HEK293 (cell line): ENCODE results near the gene WASF3.

Source experiments
- CTCF ChIA-PET: fragments of 350-600 bp; formaldehyde crosslinking; extraction: SDS; loops from one replicate; lab custom pipeline; 2021; ENCODE audit warnings: antibody characterized with exemption; lab: Yijun Ruan, JAX
- POLR2A ChIA-PET: fragments of 300-600 bp; formaldehyde crosslinking; extraction: SDS; loops from one replicate; lab custom pipeline; 2020; ENCODE audit warnings: antibody characterized with exemption, inconsistent platforms; lab: Yijun Ruan, JAX
- H3K27ac ChIP-seq: fragments of 200-500 bp; sonication (Bioruptor generic); 2 replicates; pipeline ENCODE4 v1.5.1; 2014; ENCODE audit warnings: low read depth, low read length, control low read depth, inconsistent platforms; ENCODE audit errors: extremely low read depth
- H3K36me3 ChIP-seq, 2 experiments: fragments of 200-500 bp in 1 of 2; sonication (Bioruptor generic) in 1 of 2; 1 replicate in 1 of 2; 2 replicates in 1 of 2; pipeline ENCODE4 v1.5.1; 2014 to 2017; ENCODE audit warnings: inconsistent platforms in 2 of 2, low read length in 2 of 2; ENCODE audit not compliant: control insufficient read depth in 2 of 2, insufficient read depth in 1 of 2
- H3K4me1 ChIP-seq: fragments of 200-500 bp; sonication (Bioruptor generic); 2 replicates; pipeline ENCODE4 v1.5.1; 2014; ENCODE audit warnings: mild to moderate bottlenecking, low read length, inconsistent platforms; ENCODE audit not compliant: control insufficient read depth, insufficient read depth
- H3K4me3 ChIP-seq: 2 replicates; pipeline ENCODE4 v1.5.1; 2011; ENCODE audit warnings: low read depth, mild to moderate bottlenecking, control low read depth, low read length, moderate library complexity
- H3K9me3 ChIP-seq: fragments of 200-500 bp; sonication (Bioruptor generic); 2 replicates; pipeline ENCODE4 v1.5.1; 2014; ENCODE audit warnings: low read depth, low read length, inconsistent platforms; ENCODE audit not compliant: control insufficient read depth, insufficient read depth
- BCL11A ChIP-seq: fragments of 450-650 bp; formaldehyde crosslinking; IDR thresholded peaks from 2 replicates; pipeline ENCODE4 v1.5.1; 2016; ENCODE audit warnings: low read depth, missing biosample characterization, missing genetic modification characterization
- GLIS1 ChIP-seq: fragments of 450-650 bp; formaldehyde crosslinking; IDR thresholded peaks from 2 replicates; pipeline ENCODE4 v1.5.1; 2016; ENCODE audit warnings: missing biosample characterization, missing genetic modification characterization
- KLF1 ChIP-seq: fragments of 450-650 bp; formaldehyde crosslinking; IDR thresholded peaks from 2 replicates; pipeline ENCODE4 v1.5.1; 2016; ENCODE audit warnings: missing biosample characterization, missing genetic modification characterization
- PRDM10 ChIP-seq: fragments of 450-650 bp; formaldehyde crosslinking; IDR thresholded peaks from 2 replicates; pipeline ENCODE4 v1.5.1; 2016; ENCODE audit warnings: missing biosample characterization, missing genetic modification characterization
- SETDB1 ChIP-seq: IDR thresholded peaks from one replicate; pipeline ENCODE4 v1.6.1; 2017; ENCODE audit warnings: mild to moderate bottlenecking, low read length, moderate library complexity, mixed read lengths; ENCODE audit not compliant: insufficient read length
- ZBTB1 ChIP-seq: fragments of 450-650 bp; formaldehyde crosslinking; IDR thresholded peaks from 2 replicates; pipeline ENCODE4 v1.5.1; 2016; ENCODE audit warnings: missing biosample characterization, missing genetic modification characterization
- ZFP69B ChIP-seq: fragments of 450-650 bp; formaldehyde crosslinking; IDR thresholded peaks from 2 replicates; pipeline ENCODE4 v1.5.1; 2016; ENCODE audit warnings: missing biosample characterization, missing genetic modification characterization
- ZNF10 ChIP-seq: fragments of 450-650 bp; formaldehyde crosslinking; IDR thresholded peaks from 2 replicates; pipeline ENCODE4 v1.5.1; 2017; ENCODE audit warnings: missing biosample characterization, missing genetic modification characterization
- ZNF112 ChIP-seq: fragments of 450-650 bp; formaldehyde crosslinking; IDR thresholded peaks from 2 replicates; pipeline ENCODE4 v1.5.0; 2017; ENCODE audit warnings: missing biosample characterization, missing genetic modification characterization
- ZNF138 ChIP-seq: fragments of 450-650 bp; formaldehyde crosslinking; IDR thresholded peaks from 2 replicates; pipeline ENCODE4 v1.5.1; 2016; ENCODE audit warnings: missing biosample characterization, missing genetic modification characterization, borderline replicate concordance
- ZNF175 ChIP-seq: fragments of 450-650 bp; formaldehyde crosslinking; IDR thresholded peaks from 2 replicates; pipeline ENCODE4 v1.5.1; 2016; ENCODE audit warnings: missing biosample characterization, missing genetic modification characterization
- ZNF223 ChIP-seq: fragments of 450-650 bp; formaldehyde crosslinking; IDR thresholded peaks from 2 replicates; pipeline ENCODE4 v1.5.1; 2016; ENCODE audit warnings: missing biosample characterization, missing genetic modification characterization
- ZNF239 ChIP-seq: fragments of 450-650 bp; formaldehyde crosslinking; IDR thresholded peaks from 2 replicates; pipeline ENCODE4 v1.5.1; 2016; ENCODE audit warnings: missing biosample characterization, missing genetic modification characterization
- ZNF311 ChIP-seq: fragments of 450-650 bp; formaldehyde crosslinking; IDR thresholded peaks from 2 replicates; pipeline ENCODE4 v1.5.1; 2017; ENCODE audit warnings: missing biosample characterization, missing genetic modification characterization, borderline replicate concordance
- ZNF362 ChIP-seq: fragments of 450-650 bp; formaldehyde crosslinking; IDR thresholded peaks from 2 replicates; pipeline ENCODE4 v1.5.1; 2016; ENCODE audit warnings: missing biosample characterization, missing genetic modification characterization
- ZNF501 ChIP-seq: fragments of 450-650 bp; formaldehyde crosslinking; IDR thresholded peaks from 2 replicates; pipeline ENCODE4 v1.5.1; 2016; ENCODE audit warnings: missing biosample characterization, missing genetic modification characterization
- ZNF530 ChIP-seq: fragments of 450-650 bp; formaldehyde crosslinking; IDR thresholded peaks from 2 replicates; pipeline ENCODE4 v1.5.1; 2016; ENCODE audit warnings: low read depth, missing biosample characterization, missing genetic modification characterization
- ZNF549 ChIP-seq: fragments of 450-650 bp; IDR thresholded peaks from 2 replicates; pipeline ENCODE4 v1.5.1; 2018; ENCODE audit warnings: missing biosample characterization, missing genetic modification characterization, mild to moderate bottlenecking, inconsistent platforms, moderate library complexity
- ZNF555 ChIP-seq: fragments of 450-650 bp; formaldehyde crosslinking; conservative IDR thresholded peaks from 2 replicates; pipeline ENCODE4 v1.5.1; 2017; ENCODE audit warnings: missing biosample characterization, mild to moderate bottlenecking, missing genetic modification characterization, inconsistent platforms
- ZNF558 ChIP-seq: fragments of 450-650 bp; formaldehyde crosslinking; IDR thresholded peaks from 2 replicates; pipeline ENCODE4 v1.5.1; 2016; ENCODE audit warnings: missing biosample characterization, missing genetic modification characterization
- ZNF560 ChIP-seq: fragments of 450-650 bp; formaldehyde crosslinking; IDR thresholded peaks from 2 replicates; pipeline ENCODE4 v1.5.1; 2017; ENCODE audit warnings: missing biosample characterization, missing genetic modification characterization, borderline replicate concordance
- ZNF571 ChIP-seq: fragments of 450-650 bp; formaldehyde crosslinking; IDR thresholded peaks from 2 replicates; pipeline ENCODE4 v1.5.0; 2017; ENCODE audit warnings: missing biosample characterization, missing genetic modification characterization
- ZNF623 ChIP-seq: fragments of 450-650 bp; formaldehyde crosslinking; IDR thresholded peaks from 2 replicates; pipeline ENCODE4 v1.5.1; 2016; ENCODE audit warnings: missing biosample characterization, missing genetic modification characterization
- ZNF660 ChIP-seq: fragments of 450-650 bp; IDR thresholded peaks from 2 replicates; pipeline ENCODE4 v1.5.1; 2018; ENCODE audit warnings: missing biosample characterization, mild to moderate bottlenecking, missing genetic modification characterization
- ZNF776 ChIP-seq: fragments of 450-650 bp; formaldehyde crosslinking; IDR thresholded peaks from 2 replicates; pipeline ENCODE4 v1.5.0; 2017; ENCODE audit warnings: missing biosample characterization, missing genetic modification characterization, borderline replicate concordance
- TF ChIP-seq, protein P1 (sequence below): fragments of 450-650 bp; formaldehyde crosslinking; IDR thresholded peaks from 2 replicates; pipeline ENCODE4 v1.5.1; 2016; ENCODE audit warnings: missing biosample characterization, missing genetic modification characterization
- TF ChIP-seq, protein P2 (sequence below): fragments of 450-650 bp; formaldehyde crosslinking; IDR thresholded peaks from 2 replicates; pipeline ENCODE4; 2016; ENCODE audit warnings: missing biosample characterization, missing genetic modification characterization
- TF ChIP-seq, protein P3 (sequence below): fragments of 450-650 bp; formaldehyde crosslinking; IDR thresholded peaks from 2 replicates; pipeline ENCODE4 v1.5.1; 2016; ENCODE audit warnings: missing biosample characterization, missing genetic modification characterization

Gene WASF3

DNA sequence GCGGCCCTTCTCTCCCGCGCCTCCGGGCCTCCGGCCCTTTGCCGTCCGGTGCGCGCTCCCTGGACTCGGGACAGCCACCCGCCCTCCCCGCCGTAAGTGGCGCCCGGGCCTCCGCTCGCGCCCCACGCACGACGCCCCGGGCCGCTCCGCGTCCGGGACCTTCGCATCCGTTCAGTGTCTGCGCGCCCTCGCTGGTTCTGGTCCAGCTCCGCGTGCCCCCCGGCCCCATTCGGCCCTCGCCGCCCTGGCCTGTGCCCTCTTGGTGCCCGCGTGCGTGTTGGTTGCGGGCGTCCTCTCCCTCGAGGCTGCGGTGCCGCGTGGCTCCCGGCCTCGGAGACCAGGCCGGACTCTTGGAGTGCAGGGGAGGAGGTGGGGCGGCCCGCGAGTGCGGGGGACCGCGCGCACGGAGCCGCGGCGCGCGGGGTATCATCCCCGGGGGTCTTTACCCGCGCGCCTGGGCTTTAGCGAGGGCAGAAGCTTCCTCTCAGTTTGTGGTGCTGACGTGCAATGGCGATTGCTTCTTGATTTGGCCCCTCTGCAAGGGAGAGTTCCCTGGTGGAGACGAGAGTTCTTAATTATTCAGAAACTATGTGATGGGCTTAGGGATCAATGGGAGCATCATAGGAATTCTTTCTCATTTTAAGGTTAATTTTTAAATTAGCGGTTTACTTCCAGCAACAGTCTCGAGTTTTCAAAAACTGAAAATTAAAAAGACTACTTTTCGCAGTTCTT lies 757 bp downstream of the WASF3 start (continued):
- TF ChIP-seq, protein P1, sequence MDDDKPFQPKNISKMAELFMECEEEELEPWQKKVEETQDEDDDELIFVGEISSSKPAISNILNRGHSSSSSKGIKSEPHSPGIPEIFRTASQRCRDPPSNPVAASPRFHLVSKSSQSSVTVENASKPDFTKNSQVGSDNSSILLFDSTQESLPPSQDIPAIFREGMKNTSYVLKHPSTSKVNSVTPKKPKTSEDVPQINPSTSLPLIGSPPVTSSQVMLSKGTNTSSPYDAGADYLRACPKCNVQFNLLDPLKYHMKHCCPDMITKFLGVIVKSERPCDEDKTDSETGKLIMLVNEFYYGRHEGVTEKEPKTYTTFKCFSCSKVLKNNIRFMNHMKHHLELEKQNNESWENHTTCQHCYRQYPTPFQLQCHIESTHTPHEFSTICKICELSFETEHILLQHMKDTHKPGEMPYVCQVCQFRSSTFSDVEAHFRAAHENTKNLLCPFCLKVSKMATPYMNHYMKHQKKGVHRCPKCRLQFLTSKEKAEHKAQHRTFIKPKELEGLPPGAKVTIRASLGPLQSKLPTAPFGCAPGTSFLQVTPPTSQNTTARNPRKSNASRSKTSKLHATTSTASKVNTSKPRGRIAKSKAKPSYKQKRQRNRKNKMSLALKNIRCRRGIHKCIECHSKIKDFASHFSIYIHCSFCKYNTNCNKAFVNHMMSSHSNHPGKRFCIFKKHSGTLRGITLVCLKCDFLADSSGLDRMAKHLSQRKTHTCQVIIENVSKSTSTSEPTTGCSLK (tag by site-specific recombination), result no peak
- TF ChIP-seq BCL11A (tag by site-specific recombination) (no peak), KLF1 (tag by site-specific recombination) (no peak), ZFP69B (no peak), ZNF10 (tag by site-specific recombination) (no peak), ZNF558 (tag by site-specific recombination) (no peak), ZNF555 (tag by site-specific recombination) (no peak), ZNF501 (tag by site-specific recombination) (no peak), ZNF560 (tag by site-specific recombination) (no peak), ZNF362 (tag by site-specific recombination) (no peak), ZNF623 (tag by site-specific recombination) (no peak), SETDB1 (no peak), ZNF223 (tag by site-specific recombination) (peak; percentile 72; the same call in 1 of the 2 replicates), ZNF530 (tag by site-specific recombination) (no peak), PRDM10 (tag by site-specific recombination) (no peak), ZNF175 (tag by site-specific recombination) (no peak), GLIS1 (tag by site-specific recombination) (peak; percentile 38), ZBTB1 (tag by site-specific recombination) (no peak), ZNF138 (tag by site-specific recombination) (no peak)

GRCh38 chr13:26558987-26559386 lies 1.5 kb downstream of the WASF3 start:
- no peak overlapping the region; the same call in 1 of the 2 replicates for H3K4me3 ChIP-seq
- no peak overlapping the region for H3K27ac ChIP-seq
- H3K36me3 ChIP-seq, result no peaks in the 10 kb centered on the region; a peak in 1 of 3 replicates
- H3K9me3 ChIP-seq, result no peaks in the 10 kb centered on the region
- CTCF ChIA-PET, result interaction anchor here (0.9 kb wide), 1 partner anchor 139 kb away, joined by 5 read pairs; no protein-coding TSS in a partner anchor
- H3K4me1 ChIP-seq, result peaks cover 6% of the 10 kb centered on the region; the same call in 1 of the 2 replicates
- POLR2A ChIA-PET, result no interaction called here
- no peak for TF ChIP-seq ZNF239 (tag by site-specific recombination)
- TF ChIP-seq ZNF112, result no peak
- TF ChIP-seq ZNF571 (tag by site-specific recombination), result no peak
- no peak for TF ChIP-seq ZNF776
- no peak for TF ChIP-seq ZNF138 (tag by site-specific recombination)
- no peak for TF ChIP-seq ZNF10 (tag by site-specific recombination)
- TF ChIP-seq, protein P2, sequence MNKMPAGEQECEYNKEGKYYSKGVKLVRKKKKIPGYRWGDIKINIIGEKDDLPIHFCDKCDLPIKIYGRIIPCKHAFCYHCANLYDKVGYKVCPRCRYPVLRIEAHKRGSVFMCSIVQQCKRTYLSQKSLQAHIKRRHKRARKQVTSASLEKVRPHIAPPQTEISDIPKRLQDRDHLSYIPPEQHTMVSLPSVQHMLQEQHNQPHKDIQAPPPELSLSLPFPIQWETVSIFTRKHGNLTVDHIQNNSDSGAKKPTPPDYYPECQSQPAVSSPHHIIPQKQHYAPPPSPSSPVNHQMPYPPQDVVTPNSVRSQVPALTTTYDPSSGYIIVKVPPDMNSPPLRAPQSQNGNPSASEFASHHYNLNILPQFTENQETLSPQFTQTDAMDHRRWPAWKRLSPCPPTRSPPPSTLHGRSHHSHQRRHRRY (tag by site-specific recombination), result no peak
- no peak for TF ChIP-seq ZNF660
- TF ChIP-seq, protein P3, sequence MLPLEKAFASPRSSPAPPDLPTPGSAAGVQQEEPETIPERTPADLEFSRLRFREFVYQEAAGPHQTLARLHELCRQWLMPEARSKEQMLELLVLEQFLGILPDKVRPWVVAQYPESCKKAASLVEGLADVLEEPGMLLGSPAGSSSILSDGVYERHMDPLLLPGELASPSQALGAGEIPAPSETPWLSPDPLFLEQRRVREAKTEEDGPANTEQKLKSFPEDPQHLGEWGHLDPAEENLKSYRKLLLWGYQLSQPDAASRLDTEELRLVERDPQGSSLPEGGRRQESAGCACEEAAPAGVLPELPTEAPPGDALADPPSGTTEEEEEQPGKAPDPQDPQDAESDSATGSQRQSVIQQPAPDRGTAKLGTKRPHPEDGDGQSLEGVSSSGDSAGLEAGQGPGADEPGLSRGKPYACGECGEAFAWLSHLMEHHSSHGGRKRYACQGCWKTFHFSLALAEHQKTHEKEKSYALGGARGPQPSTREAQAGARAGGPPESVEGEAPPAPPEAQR (tag by site-specific recombination), result no peak
- no peak for TF ChIP-seq ZNF311 (tag by site-specific recombination)
- TF ChIP-seq ZNF549 (tag by site-specific recombination), result no peak
